ENCODE measurements around the gene SPPL2B.
"Not testable (repeated sequence)": the region's sequence is repeated elsewhere in the genome, so short reads cannot be mapped to it uniquely, and the experiment has no call there.

SPPL2B gene, protein sequence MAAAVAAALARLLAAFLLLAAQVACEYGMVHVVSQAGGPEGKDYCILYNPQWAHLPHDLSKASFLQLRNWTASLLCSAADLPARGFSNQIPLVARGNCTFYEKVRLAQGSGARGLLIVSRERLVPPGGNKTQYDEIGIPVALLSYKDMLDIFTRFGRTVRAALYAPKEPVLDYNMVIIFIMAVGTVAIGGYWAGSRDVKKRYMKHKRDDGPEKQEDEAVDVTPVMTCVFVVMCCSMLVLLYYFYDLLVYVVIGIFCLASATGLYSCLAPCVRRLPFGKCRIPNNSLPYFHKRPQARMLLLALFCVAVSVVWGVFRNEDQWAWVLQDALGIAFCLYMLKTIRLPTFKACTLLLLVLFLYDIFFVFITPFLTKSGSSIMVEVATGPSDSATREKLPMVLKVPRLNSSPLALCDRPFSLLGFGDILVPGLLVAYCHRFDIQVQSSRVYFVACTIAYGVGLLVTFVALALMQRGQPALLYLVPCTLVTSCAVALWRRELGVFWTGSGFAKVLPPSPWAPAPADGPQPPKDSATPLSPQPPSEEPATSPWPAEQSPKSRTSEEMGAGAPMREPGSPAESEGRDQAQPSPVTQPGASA

GRCh38 chr19:2328401-2329148 lies at the start of gene SPPL2B, which contains the start of gene LSM7:
TSS of gene SPPL2B (plus strand) at chr19:2328684. CDS start at chr19:2328710, 26 bp downstream.
TSS of gene LSM7 (minus strand) at chr19:2328586. CDS start at chr19:2328566, 20 bp downstream.
- peak; percentile 16 for DNase-seq

DNA sequence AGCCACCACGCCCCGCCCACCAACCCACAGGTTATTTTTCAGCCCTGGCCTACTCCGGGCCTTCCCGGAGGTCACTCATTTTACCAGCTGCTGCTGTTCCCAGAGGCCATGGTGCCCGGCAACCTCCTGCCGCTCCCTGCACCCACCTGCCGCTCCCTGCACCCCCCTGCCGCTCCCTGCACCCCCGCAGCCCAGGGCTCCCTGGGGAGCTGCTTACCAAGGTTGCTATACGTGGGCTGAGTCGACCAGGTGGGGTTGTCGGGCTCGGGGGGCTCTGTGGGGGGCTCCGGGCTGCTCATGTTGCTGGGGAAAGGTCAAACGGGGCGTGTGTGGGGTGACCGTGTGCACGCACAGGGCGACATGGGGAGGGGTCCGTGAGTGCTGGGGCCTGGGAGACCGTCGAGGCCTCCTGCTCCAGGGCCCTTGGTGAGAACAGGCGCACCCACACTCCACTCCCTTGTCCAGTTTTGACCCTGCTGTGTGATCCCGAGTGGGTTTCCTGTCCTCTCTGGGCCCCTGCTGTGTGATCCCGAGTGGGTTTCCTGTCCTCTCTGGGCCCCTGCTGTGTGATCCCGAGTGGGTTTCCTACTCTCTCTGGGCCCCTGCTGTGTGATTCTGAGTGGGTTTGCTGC lies 47.7 kb upstream of the SPPL2B start:
- no peak for DNase-seq

DNA sequence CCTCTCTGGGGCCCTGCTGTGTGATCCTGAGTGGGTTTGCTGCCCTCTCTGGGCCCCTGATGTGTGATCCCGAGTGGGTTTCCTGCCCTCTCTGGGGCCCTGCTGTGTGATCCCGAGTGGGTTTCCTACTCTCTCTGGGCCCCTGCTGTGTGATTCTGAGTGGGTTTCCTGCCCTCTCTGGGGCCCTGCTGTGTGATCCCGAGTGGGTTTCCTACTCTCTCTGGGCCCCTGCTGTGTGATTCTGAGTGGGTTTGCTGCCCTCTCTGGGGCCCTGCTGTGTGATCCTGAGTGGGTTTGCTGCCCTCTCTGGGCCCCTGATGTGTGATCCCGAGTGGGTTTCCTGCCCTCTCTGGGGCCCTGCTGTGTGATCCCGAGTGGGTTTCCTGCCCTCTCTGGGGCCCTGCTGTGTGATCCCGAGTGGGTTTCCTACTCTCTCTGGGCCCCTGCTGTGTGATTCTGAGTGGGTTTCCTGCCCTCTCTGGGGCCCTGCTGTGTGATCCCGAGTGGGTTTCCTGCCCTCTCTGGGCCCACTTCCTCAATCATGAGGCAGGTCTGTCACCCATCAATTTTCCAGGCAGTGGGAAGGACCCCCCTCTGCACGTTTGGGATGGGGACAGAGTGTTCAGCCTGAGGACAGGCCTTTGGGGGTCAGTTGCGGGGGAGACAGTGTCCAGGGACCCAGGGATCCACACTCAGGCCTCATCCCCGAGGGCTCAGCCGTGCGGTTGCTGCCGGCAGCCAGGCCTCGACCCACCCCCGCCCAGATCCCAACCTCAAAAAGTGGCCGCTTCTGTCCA lies 47.0 kb upstream of the SPPL2B start:
- DNase-seq: not testable (repeated sequence)

- DNase-seq: no peak
Observed at GRCh38 chr19:2282062-2282861, 46.2 kb upstream of the SPPL2B start, which contains the start of gene PEAK3. TSS of gene PEAK3 (minus strand) at chr19:2282175. CDS start at chr19:2280931, 1,244 bp downstream.

DNA sequence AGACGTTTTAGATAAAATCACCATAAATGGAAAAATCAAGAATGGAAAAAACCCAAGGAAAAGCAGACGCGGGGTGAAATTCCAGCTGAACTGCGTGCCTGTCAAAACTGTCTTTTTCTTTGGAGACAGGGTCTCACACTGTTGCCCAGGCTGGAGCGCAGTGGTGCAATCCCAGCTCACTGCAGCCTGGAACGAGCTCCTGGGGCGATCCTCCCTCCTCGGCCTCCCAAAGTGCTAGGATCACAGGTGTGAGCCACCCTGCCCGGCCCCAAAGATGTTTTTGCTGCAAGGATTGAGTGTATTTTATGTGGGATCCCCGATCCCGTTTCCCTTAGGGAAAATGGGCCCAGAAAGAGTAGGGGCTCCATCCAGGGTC lies 45.6 kb upstream of the SPPL2B start:
- no peak for DNase-seq

GRCh38 chr19:2283835-2284507 lies 44.5 kb upstream of the SPPL2B start:
- DNase-seq: no peak

DNA sequence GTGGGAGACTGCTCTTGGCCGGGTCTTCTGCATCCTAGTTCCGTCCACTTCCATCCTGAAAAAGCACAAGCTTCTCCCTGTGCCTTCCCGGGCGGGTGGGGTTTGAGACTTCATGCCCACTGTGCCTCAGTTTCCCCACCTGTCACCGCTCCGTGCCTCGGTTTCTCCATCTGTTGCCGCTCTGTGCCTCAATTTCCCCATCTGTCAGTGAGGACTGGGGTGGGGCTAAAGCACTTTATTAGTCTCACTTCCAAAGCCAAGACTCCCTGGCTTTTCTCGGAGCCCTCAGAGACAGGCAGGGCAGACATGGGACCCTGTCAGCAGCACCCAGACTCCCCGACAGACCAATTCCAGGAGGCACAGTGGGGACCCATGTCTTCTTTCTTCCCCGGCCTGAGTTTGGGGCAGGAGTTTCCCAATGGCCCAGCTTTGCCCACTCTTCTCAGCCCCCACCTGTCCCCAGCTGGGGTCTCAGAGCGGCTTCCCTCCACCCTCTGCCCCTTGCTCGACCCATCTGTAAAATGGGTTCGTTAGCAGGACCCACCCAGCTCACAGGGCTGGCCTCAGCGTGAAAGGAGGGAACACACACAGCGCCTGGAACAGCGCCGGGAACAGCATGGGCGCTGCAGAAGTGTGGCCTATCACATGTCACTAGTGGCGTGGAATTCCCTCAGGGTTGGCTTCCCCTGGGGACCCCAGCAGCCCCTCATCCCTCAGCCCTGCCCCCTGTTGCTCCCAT lies 41.9 kb upstream of the SPPL2B start:
- DNase-seq: no peak

DNA sequence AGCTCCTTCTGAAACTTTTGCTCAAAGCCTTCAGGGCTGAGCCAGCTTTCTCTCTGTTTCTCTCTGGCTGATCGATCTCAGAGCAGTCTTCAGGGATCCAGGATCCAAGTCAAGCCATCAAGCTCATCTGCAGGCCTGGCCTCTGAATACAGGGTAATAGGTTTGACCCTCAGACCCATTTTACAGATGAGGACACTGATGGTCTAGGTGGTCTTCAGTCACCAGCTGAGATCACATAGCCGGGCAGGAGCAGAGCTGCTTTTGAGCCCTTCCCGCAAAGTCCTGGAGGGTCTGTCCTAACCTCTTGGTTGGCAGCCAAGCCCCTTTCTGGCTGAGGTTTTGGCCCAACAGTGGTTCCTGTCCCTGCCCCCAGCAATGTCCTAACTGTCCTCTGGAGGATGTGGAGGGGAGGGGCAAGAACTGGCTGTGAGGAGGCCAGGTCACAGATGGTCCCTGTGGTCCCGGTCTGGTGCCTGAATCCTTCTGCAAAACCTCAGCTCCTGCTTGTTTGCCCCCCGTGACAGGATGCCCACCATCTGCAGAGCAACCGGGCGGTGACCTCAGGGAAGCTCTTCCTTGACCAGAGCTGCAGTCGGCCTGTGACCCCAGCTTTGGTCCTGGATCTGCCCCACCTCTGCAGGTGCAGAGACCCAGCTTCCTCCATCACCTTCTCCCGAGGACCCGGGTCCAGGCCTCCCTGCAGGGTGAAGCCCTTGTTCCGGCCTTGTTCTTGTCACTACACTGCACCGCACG lies 40.7 kb upstream of the SPPL2B start:
- no peak for DNase-seq

DNA sequence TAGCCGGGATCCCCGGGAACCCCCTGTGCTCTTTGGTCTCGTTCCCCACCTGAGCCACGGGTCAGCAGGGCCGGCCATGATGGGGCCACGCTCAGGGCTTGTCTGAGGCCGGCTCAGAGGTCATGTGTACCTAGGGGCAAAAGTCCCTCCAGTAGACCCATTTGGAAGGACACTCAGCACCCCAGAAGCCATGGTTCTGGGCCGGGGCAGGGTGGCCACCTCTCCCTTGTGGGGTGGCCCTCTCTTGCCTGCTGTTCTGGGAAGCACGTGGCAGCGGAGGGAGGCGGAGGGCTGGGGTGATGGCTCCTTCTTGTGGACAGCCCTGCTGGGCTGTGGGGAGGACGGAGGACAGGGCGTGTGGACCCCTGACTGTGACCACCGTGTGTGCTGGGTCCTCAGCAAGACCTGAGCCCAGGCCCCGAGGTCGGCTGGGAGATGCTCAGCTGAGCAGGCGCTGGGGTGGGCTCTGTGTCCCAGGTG lies 40.1 kb upstream of the SPPL2B start:
- no peak for DNase-seq

GRCh38 chr19:2288818-2289713 lies 39.4 kb upstream of the SPPL2B start:
- no peak for DNase-seq

GRCh38 chr19:2289714-2290435 lies 38.6 kb upstream of the SPPL2B start:
- DNase-seq: no peak

- DNase-seq: no peak
Observed at GRCh38 chr19:2290441-2291184, 37.9 kb upstream of the SPPL2B start.

DNA sequence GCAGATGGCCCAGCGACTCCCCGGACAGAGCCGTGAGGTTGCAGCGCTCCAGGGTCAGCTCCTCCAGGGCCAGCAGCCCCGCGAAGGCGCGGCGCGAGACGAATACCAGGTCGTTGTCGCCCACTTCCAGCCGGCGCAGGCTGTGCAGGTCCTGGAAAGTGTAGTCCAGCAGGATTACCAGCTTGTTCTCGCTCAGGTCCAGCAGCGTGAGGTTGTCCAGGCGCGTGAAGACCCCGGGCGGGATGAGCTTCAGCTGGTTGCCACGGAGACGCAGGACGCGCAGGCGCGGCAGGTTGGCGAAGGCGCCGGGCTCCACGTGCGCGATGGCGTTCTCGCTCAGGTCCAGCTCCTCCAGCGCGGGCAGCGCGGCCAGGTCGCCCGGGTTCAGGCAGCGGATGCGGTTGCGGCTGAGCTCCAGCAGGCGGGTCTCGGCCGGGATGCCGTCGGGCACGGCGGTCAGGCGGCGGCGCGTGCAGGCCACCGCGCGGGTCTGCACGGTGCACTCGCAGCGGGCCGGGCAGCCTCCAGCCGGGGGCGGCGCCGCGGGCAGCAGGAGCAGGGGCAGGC lies 37.2 kb upstream of the SPPL2B start:
- no peak for DNase-seq

DNA sequence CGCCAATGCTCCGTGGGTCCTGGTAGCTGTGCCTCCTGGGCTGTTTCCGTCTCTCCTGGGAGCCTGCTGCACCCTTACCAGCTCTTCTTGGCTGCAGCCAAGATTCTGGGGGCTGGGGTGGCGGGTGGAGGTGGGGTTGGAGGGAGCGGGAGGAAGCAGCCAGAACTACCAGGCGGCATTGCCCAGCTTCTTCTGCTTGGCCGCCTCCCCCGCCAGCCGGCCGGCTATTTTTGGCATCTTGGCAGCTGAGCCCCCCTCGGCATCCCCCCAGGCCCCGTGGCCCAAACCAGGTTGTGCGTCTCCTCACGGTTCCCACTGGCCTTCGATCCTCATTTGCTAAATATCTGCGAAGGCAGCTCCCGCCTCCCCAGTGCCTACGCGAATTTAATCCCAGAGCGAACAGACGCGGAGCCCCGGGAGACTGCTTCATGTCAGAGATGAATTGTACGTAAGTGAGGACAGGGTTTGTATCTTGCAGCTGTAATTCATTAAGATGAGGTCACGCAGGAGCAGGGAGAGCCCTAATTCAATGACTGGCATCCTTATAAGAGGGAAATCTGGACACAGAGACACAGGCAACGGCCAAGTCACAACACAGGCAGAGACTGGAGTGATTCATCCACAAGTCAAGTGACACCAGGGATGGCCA lies 33.7 kb upstream of the SPPL2B start:
- no peak for DNase-seq

DNA sequence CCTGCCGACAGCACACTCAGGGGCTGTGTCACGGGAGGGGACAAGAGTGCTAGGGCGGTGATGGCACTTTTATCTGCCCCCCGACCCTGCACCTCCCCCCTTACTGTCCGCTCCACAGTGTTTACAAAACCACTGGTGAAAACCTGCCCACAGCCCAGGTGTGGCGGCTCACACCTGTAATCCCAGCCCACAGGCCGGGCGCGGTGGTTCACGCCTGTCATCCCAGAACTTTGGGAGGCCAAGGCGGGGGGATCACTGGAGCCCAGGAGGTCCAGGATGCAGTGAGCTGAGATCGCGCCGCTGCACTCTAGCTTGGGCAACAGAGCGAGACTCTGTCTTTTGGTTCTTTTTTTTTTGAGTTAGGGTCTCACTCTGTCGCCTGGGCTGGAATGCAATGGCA lies 32.3 kb upstream of the SPPL2B start:
- DNase-seq: no peak

DNA sequence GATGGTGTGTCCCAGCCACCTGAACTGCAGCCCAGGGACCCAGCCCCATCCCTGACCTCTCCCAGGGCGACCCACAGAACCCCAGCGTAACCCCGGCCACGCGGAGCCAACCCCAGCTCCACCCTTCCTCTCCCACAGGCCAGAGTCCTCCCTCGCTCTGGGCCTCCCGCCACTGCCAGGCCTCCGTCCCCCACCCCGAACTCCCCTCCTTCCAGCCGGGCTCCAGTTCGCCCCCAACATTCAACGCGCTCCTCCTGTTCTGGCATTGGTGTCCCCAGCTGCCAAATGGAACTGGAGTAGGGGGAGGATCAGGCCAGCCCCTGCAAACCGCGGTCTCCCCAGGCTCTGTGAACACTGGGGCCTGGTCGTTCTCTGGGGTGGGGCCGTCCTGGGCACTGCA lies 28.0 kb upstream of the SPPL2B start:
- no peak for DNase-seq

Data from NCI-H2029 treated with DMSO at 0.1 percent for 48 hours (cell line).